Measurements from ENCODE around the gene LCNL1.

LCNL1 gene

GRCh38 chr9:136947028-136947891, 35.5 kb upstream of the LCNL1 start:
- no peak for DNase-seq (ENCODE audit: low spot score)

GRCh38 chr9:136947955-136948510, 34.8 kb upstream of the LCNL1 start:
- DNase-seq (ENCODE audit: low spot score): no peak

DNA sequence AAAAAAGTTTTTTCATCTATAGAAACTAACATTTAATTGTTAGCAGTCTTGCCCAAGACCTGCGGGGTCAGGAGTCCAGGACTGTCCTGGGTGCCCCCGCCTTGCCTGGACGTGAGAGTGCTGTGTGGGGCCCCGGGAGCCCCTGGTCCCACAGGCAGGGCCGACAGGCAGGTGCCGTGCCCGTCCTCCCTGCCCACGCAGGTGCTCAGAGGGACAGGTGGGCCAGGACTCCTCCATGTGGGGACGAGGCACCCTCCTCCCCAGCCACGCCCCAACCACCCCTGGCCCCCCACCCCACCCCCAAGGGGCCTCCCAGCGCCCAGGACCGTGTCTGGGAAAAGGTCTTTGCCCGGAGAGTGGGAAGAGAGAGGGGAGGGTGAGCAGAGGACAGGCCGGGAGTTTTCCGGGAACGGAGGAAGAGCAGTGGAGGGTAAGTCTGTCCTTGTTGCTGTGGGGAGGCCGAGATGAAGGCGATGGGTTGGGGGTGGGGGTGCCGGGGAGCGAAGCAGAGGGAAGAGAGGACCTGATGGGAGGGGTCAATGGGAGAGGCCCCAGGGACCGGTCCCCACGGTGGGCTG, 33.5 kb upstream of the LCNL1 start:
- DNase-seq (ENCODE audit: low spot score): no peak

DNA sequence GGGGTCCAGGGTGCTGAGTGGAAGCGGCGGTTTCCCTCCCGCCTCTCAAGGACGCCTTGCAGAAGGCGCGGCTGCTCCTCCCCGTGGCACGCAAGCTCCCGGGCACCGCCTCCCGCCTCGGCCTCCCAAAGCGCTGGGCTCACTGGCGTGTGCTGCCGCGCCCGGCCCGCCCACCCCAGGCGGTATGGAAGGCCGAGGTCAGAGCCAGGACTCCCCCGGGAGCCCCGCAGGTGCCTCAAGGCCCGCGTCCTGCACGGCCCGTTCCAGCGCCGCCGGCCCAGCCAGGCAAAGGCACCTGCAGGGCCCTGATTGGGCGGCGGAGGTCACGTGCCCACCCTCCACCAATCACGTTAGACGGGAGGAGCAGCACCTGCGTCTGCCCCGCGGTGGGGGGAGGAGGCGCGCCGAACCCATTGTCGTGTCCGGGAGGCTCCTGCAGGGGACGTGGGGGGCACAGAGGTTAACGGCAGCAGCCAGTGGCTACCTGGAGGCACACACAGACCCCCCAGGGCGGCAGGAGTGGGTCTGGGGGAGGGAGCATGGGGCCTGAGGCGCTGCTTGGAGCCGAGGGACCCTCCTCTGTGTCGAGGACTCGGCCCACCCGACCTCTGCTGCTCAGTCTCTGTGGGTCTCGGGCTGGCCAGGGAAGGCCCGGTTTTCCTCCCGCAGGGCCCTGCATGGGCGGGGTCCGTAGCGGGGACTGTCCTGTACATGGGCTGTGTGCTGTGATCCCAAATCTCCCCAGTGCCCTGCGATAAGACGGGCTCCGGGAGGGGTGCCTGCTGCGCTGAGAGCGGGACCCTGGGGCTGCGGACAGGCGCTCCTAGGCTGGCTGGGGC, 32.8 kb upstream of the LCNL1 start:
- peak; percentile 97 for DNase-seq (ENCODE audit: low spot score)

- no peak for DNase-seq (ENCODE audit: low spot score)
Observed at GRCh38 chr9:136950656-136951276, 32.0 kb upstream of the LCNL1 start.

DNA sequence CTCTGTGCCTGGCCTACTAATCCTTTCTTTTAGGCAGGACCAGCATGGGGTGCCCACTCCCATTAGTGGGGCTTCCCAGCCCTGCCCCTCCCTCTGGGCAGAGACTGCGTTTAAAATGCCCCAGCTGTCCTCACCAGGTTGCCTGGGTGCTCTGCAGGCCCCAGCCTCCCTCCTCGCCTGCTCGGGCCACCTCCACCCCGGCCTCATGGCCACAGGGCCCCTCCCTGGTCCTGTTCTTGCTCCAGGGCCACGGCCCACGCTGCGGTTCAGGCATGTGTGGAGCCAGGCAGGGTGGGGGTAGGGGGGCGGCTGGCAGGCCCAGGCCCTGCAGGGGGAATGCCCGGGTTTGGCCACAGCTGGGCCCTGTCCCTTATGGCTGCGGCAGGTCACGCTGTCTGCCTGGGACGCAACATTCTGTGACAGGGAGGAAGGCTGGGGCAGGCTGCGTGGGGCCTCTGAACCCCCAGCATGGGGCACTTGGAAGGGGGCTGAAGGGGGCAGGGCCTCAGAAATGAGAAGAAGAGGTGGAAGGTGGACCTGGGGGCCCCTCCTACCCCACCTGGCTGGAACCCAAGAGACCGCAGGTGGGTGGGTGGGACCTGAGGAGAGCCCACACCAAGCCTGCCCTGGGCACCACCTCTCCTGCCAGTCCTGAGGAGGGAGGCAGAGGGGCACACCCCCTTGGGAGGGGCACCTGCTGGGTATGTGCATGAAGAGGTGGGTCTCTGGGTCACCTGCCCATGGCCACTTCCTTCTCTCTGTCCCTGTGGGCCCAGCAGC, 31.1 kb upstream of the LCNL1 start, which contains the start of gene LCN12:
Gene LCN12, plus strand, starts transcription at position 733 of the 780 bp plus-strand sequence. CDS start 55 bp downstream, outside the sequence.
- no peak for DNase-seq (ENCODE audit: low spot score)

DNA sequence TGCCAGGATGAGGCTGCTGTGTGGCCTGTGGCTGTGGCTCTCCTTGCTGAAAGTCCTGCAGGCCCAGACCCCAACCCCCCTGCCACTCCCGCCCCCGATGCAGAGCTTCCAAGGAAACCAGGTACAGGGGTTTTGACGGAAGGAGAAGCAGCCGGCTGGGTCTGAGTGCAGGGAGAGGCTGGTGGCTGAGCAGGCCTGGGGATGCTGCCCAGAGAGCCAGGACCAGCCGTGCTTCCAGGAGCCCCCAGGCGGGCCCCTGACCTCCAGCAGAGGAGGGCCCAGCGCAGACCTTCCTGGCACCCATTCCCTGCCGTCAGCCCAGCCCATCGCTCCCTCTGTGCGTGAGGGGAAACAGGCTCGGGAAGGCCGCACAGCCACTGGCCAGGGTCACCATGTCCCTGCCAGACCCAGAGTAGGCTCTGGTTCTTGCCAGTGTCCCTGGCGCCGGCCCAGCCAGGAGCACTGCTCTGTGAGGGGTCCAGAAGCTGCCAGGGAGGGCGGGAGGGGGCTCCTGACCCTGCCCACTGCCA, 30.4 kb upstream of the LCNL1 start:
- DNase-seq (ENCODE audit: low spot score): no peak

- DNase-seq (ENCODE audit: low spot score): no peak
Observed at GRCh38 chr9:136952876-136953770, 29.7 kb upstream of the LCNL1 start.

DNA sequence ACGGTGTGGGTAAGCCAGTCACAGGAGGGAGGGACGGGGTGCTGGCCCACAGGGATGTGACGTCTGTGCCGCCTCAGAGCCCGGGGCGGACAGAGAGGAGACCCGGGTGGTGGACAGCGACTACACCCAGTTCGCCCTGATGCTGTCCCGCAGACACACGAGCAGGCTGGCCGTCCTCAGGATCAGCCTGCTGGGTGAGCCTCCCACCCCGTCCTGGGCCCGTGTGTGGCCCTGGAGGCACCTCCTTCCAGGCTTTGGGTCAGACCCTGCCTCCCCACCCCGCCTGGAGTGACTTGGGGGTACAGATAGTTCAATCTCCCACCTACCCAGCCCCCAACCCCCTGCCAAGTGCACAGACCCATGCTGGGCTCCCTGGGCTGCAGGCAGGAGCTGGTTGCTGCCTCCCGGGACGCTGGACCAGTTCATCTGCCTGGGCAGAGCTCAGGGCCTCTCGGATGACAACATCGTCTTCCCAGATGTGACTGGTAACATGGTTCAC, 29.0 kb upstream of the LCNL1 start:
- no peak for DNase-seq (ENCODE audit: low spot score)

DNA sequence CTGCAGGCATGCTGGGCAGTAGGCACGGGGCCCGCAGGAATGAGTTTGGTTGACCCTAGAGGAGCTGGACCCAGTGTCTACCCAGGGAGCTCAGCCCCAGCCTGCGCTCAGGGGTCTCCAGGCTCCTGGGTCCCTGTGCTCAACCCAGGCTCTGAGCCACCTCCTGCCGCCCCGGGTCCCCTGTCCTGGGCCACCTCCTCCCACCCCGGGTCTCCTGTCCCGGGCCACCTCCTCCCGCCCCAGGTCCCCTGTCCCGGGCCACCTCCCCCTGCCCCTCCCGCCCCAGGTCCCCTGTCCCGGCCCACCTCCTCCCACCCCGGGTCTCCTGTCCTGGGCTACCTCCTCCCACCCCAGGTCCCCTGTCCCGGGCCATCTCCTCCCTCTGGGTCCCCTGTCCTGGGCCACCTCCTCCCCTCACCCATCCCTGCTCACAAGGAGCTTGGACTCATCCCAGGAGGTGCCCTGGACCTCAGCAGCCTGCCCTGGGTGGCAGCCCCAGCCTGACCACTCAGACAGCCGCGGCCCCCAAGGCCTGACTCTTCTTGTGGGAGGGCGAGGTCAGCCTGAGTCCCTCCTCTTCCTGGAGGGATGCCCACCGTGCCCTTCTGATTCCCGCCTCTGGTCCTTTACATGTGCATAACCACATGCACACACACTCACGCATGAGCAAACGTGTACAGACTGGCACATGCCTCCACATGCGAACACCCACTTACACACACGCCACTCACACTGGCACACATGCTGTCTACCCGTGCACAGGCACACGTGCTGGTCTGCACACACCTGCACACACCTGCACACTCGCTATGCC, 28.3 kb upstream of the LCNL1 start:
- no peak for DNase-seq (ENCODE audit: low spot score)

GRCh38 chr9:136955202-136955942, 27.4 kb upstream of the LCNL1 start:
- DNase-seq (ENCODE audit: low spot score): no peak

- DNase-seq (ENCODE audit: low spot score): no peak
Observed at GRCh38 chr9:136955943-136956335, 26.9 kb upstream of the LCNL1 start.

DNA sequence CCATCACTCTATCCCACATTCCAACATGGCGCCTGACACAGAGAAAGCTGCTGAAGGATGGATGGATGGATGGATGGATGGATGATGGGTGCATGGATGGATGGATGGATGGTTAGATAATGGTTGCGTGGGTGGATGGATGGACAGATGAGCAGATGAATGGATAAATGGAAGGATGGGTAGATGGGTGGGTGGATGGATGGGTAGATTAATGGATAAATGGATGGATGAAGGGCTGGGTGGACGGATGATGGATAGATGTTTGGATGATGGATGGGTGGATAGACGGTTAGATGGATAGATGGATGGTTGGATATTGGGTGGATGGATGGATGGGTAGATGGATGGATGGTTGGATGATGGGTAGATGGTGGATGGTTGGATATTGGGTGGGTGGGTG, 26.2 kb upstream of the LCNL1 start:
- no peak for DNase-seq (ENCODE audit: low spot score)

GRCh38 chr9:136957461-136957860, 25.3 kb upstream of the LCNL1 start:
- DNase-seq (ENCODE audit: low spot score): no peak

GRCh38 chr9:136957901-136958300, 24.9 kb upstream of the LCNL1 start:
- no peak for DNase-seq (ENCODE audit: low spot score)

DNA sequence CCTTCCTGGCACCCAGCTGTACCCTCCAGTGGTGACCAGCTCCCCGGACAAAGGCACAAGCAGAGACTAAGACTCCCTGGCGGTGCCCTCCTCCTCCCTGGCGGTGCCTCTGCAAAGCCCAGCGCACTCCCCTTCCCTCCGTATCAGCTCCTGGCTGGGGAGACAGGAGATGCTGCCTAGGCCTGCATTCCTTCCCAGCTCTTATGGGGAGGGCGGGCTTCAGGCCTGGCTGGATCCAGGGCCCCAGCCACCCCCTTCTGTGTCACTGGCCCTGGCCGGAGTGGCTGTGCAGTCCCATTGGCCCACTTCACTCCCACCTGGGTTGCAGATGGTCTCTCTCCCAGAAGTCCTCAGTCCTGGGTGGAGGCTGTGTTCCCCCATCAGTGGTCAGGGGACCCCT, 24.3 kb upstream of the LCNL1 start:
- no peak for DNase-seq (ENCODE audit: low spot score)

DNA sequence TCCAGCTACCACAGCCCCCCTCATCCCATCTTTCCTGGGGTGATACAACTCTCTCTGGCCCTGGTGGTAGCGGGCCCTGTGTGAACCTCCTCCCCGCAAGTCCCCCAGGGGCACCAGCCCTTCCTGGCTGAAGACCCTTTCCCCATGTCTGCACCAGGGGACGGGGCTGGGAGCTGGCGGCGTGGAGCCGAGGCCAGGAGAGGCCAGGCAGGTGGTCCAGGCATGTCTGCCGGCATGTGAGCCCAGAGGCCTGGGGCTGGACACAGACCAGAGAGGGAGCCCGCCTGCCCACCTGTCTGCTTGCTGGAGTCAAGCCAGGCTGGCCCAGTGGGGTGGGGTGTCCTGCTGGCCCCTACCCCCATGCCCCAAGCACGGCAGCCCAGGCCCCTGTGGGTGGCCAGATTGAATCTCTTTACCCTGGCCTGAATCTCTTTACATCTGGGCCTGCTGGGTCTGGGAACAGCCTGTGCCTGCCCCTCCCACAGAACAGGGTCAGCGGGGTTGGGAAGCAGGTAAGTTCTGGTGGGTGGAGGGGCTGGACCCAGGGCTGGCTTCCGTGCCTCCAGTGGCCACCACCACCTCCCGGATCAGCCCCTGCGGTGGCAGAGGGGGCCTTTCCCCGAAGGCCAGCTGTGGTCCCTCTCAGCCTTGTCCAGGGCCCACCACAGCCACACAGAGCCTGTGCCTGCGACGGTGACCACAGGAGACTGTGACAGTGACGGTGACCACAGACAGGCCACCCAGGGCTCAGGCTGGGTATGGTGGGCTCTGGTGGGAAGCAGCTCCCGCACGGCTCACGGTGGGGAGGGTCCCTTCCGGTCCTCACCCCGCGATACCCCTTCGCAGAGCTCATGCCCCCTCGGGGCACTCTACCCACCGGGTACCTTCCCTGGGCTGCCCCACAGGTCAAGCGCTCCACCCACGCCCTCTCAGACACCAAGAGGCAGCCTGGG, 23.6 kb upstream of the LCNL1 start:
- DNase-seq (ENCODE audit: low spot score): no peak

Measured in CD4-positive, alpha-beta T cell treated with Interleukin-6 at 100 ng/mL for 8 hours (primary cell).